OCI-LY7 (cell line): ENCODE measurements around the gene CXCR5. TPM values are rescaled to one million over a fixed set of nuclear protein-coding genes. Genes with fewer than 3 reads are reported as not detected.

ENCODE experiments used
- BruUV-seq: library from RNA; stranded (reverse); fragments of 400-500 nt; replicated peaks from 2 replicates; lab custom pipeline; 2021; lab: Mats Ljungman, UMichigan
- CTCF ChIA-PET: fragments of 300-600 bp; sonication (Branson Sonifier 250); formaldehyde crosslinking; loops from one replicate; lab custom pipeline; 2022; ENCODE audit warnings: antibody characterized with exemption; ENCODE audit not compliant: unreplicated experiment; lab: Charles Lee
- POLR2A ChIA-PET: fragments of 300-600 bp; sonication (Branson Sonifier 250); formaldehyde crosslinking; loops from one replicate; lab custom pipeline; 2022; ENCODE audit warnings: antibody characterized with exemption; lab: Charles Lee
- DNase-seq: peaks from one replicate; pipeline ENCODE4 v3.0.0-alpha.2; 2015; ENCODE audit warnings: low spot score
- H2AFZ ChIP-seq: fragments of 200-600 bp; sonication (generic), shearing (Covaris generic); 2 replicates; pipeline ENCODE4 v1.6.1; 2014; ENCODE audit warnings: mild to moderate bottlenecking, antibody characterized with exemption, low read length, moderate library complexity
- H3K27ac ChIP-seq: fragments of 200-600 bp; sonication (generic); 2 replicates; pipeline ENCODE4 v1.5.1; 2014; ENCODE audit warnings: mixed run types, low read depth, mild to moderate bottlenecking, moderate library complexity, low read length, inconsistent platforms; ENCODE audit not compliant: poor library complexity, severe bottlenecking
- H3K36me3 ChIP-seq: fragments of 200-600 bp; sonication (generic); 2 replicates; pipeline ENCODE4 v1.6.1; 2014; ENCODE audit warnings: mild to moderate bottlenecking, antibody characterized with exemption, low read length, moderate library complexity, mixed read lengths; ENCODE audit not compliant: insufficient read depth
- H3K4me1 ChIP-seq: fragments of 200-600 bp; sonication (generic); 2 replicates; pipeline ENCODE4 v1.5.1; 2014; ENCODE audit warnings: mild to moderate bottlenecking, low read length; ENCODE audit not compliant: insufficient read depth, poor library complexity, severe bottlenecking
- H3K4me2 ChIP-seq: fragments of 200-600 bp; sonication (generic); 2 replicates; pipeline ENCODE4 v1.6.1; 2014; ENCODE audit warnings: mild to moderate bottlenecking, low read length
- H3K4me3 ChIP-seq: fragments of 200-600 bp; sonication (generic); 2 replicates; pipeline ENCODE4 v1.5.1; 2014; ENCODE audit warnings: mild to moderate bottlenecking, low read depth, low read length; ENCODE audit not compliant: poor library complexity, severe bottlenecking
- H3K79me2 ChIP-seq: fragments of 200-600 bp; sonication (generic); 2 replicates; pipeline ENCODE4 v1.6.1; 2016; ENCODE audit warnings: low read depth, mild to moderate bottlenecking, low read length, moderate library complexity, mixed read lengths; ENCODE audit not compliant: insufficient read depth
- H3K9me2 ChIP-seq: fragments of 200-600 bp; sonication (generic); 2 replicates; pipeline ENCODE4 v1.6.1; 2016; ENCODE audit warnings: mild to moderate bottlenecking, low read length, mixed read lengths; ENCODE audit not compliant: insufficient read depth
- H3K9me3 ChIP-seq: fragments of 200-600 bp; sonication (generic); 2 replicates; pipeline ENCODE4 v1.6.1; 2014; ENCODE audit warnings: mild to moderate bottlenecking, mixed run types, low read length, mixed read lengths
- H4K20me1 ChIP-seq: fragments of 200-600 bp; sonication (generic); 2 replicates; pipeline ENCODE4 v1.6.1; 2014; ENCODE audit warnings: mild to moderate bottlenecking, antibody characterized with exemption, low read length, moderate library complexity, mixed read lengths; ENCODE audit not compliant: insufficient read depth
- EZH2phosphoT487 ChIP-seq: fragments of 200-600 bp; sonication (generic); IDR thresholded peaks from 2 replicates; pipeline ENCODE4 v1.6.1; 2018; ENCODE audit warnings: low read depth, borderline replicate concordance, mild to moderate bottlenecking, mixed run types, antibody characterized with exemption, low read length, moderate library complexity, mixed read lengths
- intact Hi-C: fragments of 100-400 bp; cut with micrococcal nuclease; formaldehyde crosslinking; loops from one replicate; pipeline ENCODE4 v1.10.0; 2022; ENCODE audit not compliant: unreplicated experiment
- total RNA-seq, 2 experiments: library from RNA; depleted of rRNA in 1 of 2; stranded (reverse); fragments of >200 nt in 1 of 2; shearing (Covaris generic) in 1 of 2; gene quantifications; 2 replicates each; pipeline ENCODE4 v1.2.3, GENCODE V29; 2014 to 2022
- TF ChIP-seq, protein P1 (sequence below): fragments of 200-600 bp; sonication (generic); conservative IDR thresholded peaks from 2 replicates; pipeline ENCODE4 v1.5.1; 2014; ENCODE audit warnings: mild to moderate bottlenecking, antibody characterized with exemption, low read length, moderate library complexity, mixed read lengths

Gene CXCR5
- total RNA-seq, 2 experiments from 2014 or later = 3.3 to 7.3 TPM

- Histone ChIP-seq H3K4me3 (no peak overlapping the region), H3K4me1 (peaks cover 47% of the 10 kb centered on the region), H3K9me2 (no peaks in the 10 kb centered on the region), H3K36me3 (peaks cover 9% of the 10 kb centered on the region; the same call in 1 of the 2 replicates), H3K9me3 (no peaks in the 10 kb centered on the region), H4K20me1 (no peaks in the 10 kb centered on the region), H3K27ac (no peak overlapping the region), H3K4me2 (peak overlapping the region; percentile 3; the same call in 1 of the 2 replicates), H3K79me2 (no peaks in the 10 kb centered on the region), H2AFZ (no peak overlapping the region)
- CTCF ChIA-PET = no interaction called here
- TF ChIP-seq, protein P1, sequence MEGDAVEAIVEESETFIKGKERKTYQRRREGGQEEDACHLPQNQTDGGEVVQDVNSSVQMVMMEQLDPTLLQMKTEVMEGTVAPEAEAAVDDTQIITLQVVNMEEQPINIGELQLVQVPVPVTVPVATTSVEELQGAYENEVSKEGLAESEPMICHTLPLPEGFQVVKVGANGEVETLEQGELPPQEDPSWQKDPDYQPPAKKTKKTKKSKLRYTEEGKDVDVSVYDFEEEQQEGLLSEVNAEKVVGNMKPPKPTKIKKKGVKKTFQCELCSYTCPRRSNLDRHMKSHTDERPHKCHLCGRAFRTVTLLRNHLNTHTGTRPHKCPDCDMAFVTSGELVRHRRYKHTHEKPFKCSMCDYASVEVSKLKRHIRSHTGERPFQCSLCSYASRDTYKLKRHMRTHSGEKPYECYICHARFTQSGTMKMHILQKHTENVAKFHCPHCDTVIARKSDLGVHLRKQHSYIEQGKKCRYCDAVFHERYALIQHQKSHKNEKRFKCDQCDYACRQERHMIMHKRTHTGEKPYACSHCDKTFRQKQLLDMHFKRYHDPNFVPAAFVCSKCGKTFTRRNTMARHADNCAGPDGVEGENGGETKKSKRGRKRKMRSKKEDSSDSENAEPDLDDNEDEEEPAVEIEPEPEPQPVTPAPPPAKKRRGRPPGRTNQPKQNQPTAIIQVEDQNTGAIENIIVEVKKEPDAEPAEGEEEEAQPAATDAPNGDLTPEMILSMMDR = peak; percentile 96
- TF ChIP-seq EZH2phosphoT487 = no peak
- POLR2A ChIA-PET = interaction anchor here (0.7 kb wide), 1 partner anchor 55 kb away, joined by 3 read pairs; no protein-coding TSS in a partner anchor
- BruUV-seq = no TSS peak
- intact Hi-C loops = loop anchor here (1.0 to 2.0 kb wide), 3 partner anchors 23 to 217 kb away; partner anchors contain the start of gene UPK2
- DNase-seq = peak; percentile 87
Measured at GRCh38 chr11:118907051-118908042, 23.7 kb downstream of the CXCR5 start.

DNA sequence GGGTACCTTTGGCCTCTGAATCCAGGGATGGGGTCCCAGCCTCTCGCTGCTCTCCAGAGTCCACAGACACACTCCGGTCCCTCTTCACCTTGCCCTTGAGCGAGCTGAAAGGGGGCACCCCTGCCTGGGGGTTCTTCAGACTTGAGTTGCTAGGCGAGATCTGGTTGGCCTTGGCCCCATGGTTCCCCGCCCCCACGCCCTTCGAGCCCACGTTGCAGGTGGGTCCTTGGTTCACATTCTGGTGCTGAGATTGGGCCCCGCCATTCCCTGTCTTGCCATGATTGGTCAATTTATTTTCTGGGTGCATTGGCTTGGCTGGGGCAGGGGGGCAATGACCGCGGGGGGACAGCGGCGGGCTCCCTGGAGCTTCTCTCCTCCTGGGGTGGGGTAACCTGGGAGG is 24.6 kb downstream of the CXCR5 start:
- no peak for TF ChIP-seq EZH2phosphoT487
- TF ChIP-seq, protein P1 = no peak
- intact Hi-C loops = no loop called here
- Histone ChIP-seq H3K9me2 (no peaks in the 10 kb centered on the region), H3K36me3 (peaks cover 9% of the 10 kb centered on the region; the same call in 1 of the 2 replicates), H4K20me1 (no peaks in the 10 kb centered on the region), H3K79me2 (no peaks in the 10 kb centered on the region), H2AFZ (no peak overlapping the region), H3K4me3 (no peak overlapping the region), H3K4me2 (no peak overlapping the region), H3K4me1 (peaks cover 56% of the 10 kb centered on the region), H3K27ac (no peak overlapping the region), H3K9me3 (no peaks in the 10 kb centered on the region)
- DNase-seq = no peak
- CTCF ChIA-PET = no interaction called here
- BruUV-seq = no TSS peak
- POLR2A ChIA-PET = no interaction called here
